IMR-90 (cell line): ENCODE measurements around the gene DELE1.

ENCODE experiments used
- BHLHE40 ChIP-seq: fragments of 150-350 bp; IDR thresholded peaks from 2 replicates; pipeline ENCODE4 v1.6.1; 2016; ENCODE audit warnings: mild to moderate bottlenecking, low read depth, low read length
- CEBPB ChIP-seq: IDR thresholded peaks from 2 replicates; pipeline ENCODE4 v1.6.1; 2012; ENCODE audit warnings: low read depth, low read length, improper control_type of control experiment
- POLR2A ChIP-seq: IDR thresholded peaks from 2 replicates; pipeline ENCODE4 v1.6.1; 2012; ENCODE audit warnings: mild to moderate bottlenecking, low read depth, low read length
- RAD21 ChIP-seq: IDR thresholded peaks from 2 replicates; pipeline ENCODE4 v1.6.1; 2012; ENCODE audit warnings: low read length, improper control_type of control experiment
- RCOR1 ChIP-seq: IDR thresholded peaks from 2 replicates; pipeline ENCODE4 v1.6.1; 2012; ENCODE audit warnings: mild to moderate bottlenecking, low read length, improper control_type of control experiment; ENCODE audit not compliant: insufficient replicate concordance
- RFX5 ChIP-seq: IDR thresholded peaks from 2 replicates; pipeline ENCODE4 v1.8.0; 2012; ENCODE audit warnings: low read depth, mild to moderate bottlenecking, low read length, moderate library complexity
- SMC3 ChIP-seq: fragments of 150-350 bp; IDR thresholded peaks from 2 replicates; pipeline ENCODE4 v1.6.1; 2016; ENCODE audit warnings: low read depth, mild to moderate bottlenecking, antibody characterized with exemption, low read length, moderate library complexity
- USF2 ChIP-seq: fragments of 150-350 bp; IDR thresholded peaks from 2 replicates; pipeline ENCODE4 v1.6.1; 2017; ENCODE audit warnings: mild to moderate bottlenecking, antibody characterized with exemption, low read length, low read depth
- TF ChIP-seq, protein P1 (sequence below): fragments of 150-350 bp; IDR thresholded peaks from 2 replicates; pipeline ENCODE4 v1.6.1; 2016; ENCODE audit warnings: low read depth, mild to moderate bottlenecking, low read length, moderate library complexity, borderline replicate concordance
- TF ChIP-seq, protein P2 (sequence below): conservative IDR thresholded peaks from 2 replicates; pipeline ENCODE4 v1.5.1; 2012; ENCODE audit warnings: mild to moderate bottlenecking, low read depth, low read length, improper control_type of control experiment

GRCh38 chr5:141933151-141933550, 9.5 kb downstream of the DELE1 start:
- TF ChIP-seq, protein P1, sequence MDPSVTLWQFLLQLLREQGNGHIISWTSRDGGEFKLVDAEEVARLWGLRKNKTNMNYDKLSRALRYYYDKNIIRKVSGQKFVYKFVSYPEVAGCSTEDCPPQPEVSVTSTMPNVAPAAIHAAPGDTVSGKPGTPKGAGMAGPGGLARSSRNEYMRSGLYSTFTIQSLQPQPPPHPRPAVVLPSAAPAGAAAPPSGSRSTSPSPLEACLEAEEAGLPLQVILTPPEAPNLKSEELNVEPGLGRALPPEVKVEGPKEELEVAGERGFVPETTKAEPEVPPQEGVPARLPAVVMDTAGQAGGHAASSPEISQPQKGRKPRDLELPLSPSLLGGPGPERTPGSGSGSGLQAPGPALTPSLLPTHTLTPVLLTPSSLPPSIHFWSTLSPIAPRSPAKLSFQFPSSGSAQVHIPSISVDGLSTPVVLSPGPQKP: no peak
- TF ChIP-seq SMC3 (no peak), BHLHE40 (no peak), RAD21 (no peak), POLR2A (no peak), USF2 (no peak), CEBPB (no peak), RCOR1 (no peak), RFX5 (no peak)
- TF ChIP-seq, protein P2, sequence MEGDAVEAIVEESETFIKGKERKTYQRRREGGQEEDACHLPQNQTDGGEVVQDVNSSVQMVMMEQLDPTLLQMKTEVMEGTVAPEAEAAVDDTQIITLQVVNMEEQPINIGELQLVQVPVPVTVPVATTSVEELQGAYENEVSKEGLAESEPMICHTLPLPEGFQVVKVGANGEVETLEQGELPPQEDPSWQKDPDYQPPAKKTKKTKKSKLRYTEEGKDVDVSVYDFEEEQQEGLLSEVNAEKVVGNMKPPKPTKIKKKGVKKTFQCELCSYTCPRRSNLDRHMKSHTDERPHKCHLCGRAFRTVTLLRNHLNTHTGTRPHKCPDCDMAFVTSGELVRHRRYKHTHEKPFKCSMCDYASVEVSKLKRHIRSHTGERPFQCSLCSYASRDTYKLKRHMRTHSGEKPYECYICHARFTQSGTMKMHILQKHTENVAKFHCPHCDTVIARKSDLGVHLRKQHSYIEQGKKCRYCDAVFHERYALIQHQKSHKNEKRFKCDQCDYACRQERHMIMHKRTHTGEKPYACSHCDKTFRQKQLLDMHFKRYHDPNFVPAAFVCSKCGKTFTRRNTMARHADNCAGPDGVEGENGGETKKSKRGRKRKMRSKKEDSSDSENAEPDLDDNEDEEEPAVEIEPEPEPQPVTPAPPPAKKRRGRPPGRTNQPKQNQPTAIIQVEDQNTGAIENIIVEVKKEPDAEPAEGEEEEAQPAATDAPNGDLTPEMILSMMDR: no peak
